K562 (cell line): ENCODE measurements around the gene TNNT1. TPM values are rescaled to one million over a fixed set of nuclear protein-coding genes. Genes with fewer than 3 reads are reported as not detected.

Source experiments
- ELF1 ChIP-seq: fragments of 200-800 bp; sonication (Bioruptor generic); IDR thresholded peaks from 2 replicates; pipeline ENCODE4 v1.6.1; 2016; ENCODE audit warnings: missing genetic modification characterization, missing compliant biosample characterization
- HMG20B ChIP-seq: fragments of 250-450 bp; sonication (Bioruptor Pico); IDR thresholded peaks from 2 replicates; pipeline ENCODE4 v1.5.0; 2021; ENCODE audit warnings: mild to moderate bottlenecking
- KDM4B ChIP-seq, 2 experiments: fragments of 450-650 bp in 1 of 2; sonication (generic) in 1 of 2; IDR thresholded peaks; 2 replicates each; pipeline ENCODE4 v1.6.1; 2016 to 2017; ENCODE audit warnings: borderline replicate concordance in 2 of 2, antibody characterized with exemption in 1 of 2, low read depth in 1 of 2, mild to moderate bottlenecking in 1 of 2
- MGA ChIP-seq: fragments of 450-650 bp; IDR thresholded peaks from 2 replicates; pipeline ENCODE4 v1.6.1; 2016; ENCODE audit warnings: mild to moderate bottlenecking, moderate library complexity
- RFX7 ChIP-seq: fragments of 250-450 bp; sonication (Bioruptor Pico); IDR thresholded peaks from 2 replicates; pipeline ENCODE4 v1.5.1; 2021; ENCODE audit warnings: mild to moderate bottlenecking
- SMAD2 ChIP-seq: fragments of 150-350 bp; IDR thresholded peaks from 2 replicates; pipeline ENCODE4 v1.6.1; 2014; ENCODE audit warnings: low read depth, mild to moderate bottlenecking, low read length
- SRSF9 ChIP-seq: fragments of 200-400 bp; formaldehyde crosslinking; IDR thresholded peaks from 2 replicates; pipeline ENCODE4 v1.6.1; 2017; ENCODE audit warnings: low read depth, low read length, borderline replicate concordance
- TGIF2 ChIP-seq: sonication (generic); formaldehyde crosslinking; IDR thresholded peaks from 2 replicates; pipeline ENCODE4 v1.8.1; 2022; ENCODE audit warnings: mild to moderate bottlenecking, missing genetic modification reagents, moderate library complexity
- ZBTB34 ChIP-seq: fragments of 250-450 bp; sonication (Bioruptor Pico); IDR thresholded peaks from 2 replicates; pipeline ENCODE4 v1.8.0; 2021; ENCODE audit warnings: mild to moderate bottlenecking, moderate library complexity
- ZNF263 ChIP-seq: sonication (generic); formaldehyde crosslinking; IDR thresholded peaks from 2 replicates; pipeline ENCODE4 v1.8.0; 2022; ENCODE audit warnings: mild to moderate bottlenecking, missing genetic modification reagents, borderline replicate concordance
- ZNF76 ChIP-seq: fragments of 250-450 bp; sonication (Bioruptor Pico); IDR thresholded peaks from 2 replicates; pipeline ENCODE4 v1.4.0; 2020; ENCODE audit warnings: mild to moderate bottlenecking, moderate library complexity, borderline replicate concordance
- polyA plus RNA-seq, 8 experiments: library from polyadenylated mRNA; depleted of rRNA in 4 of 8; stranded (reverse) in 5 of 8; unstranded in 3 of 8; fragments of >200 nt; fragmentation: Nextera tagmentation in 2 of 8; fragmentation: Illumina TruSeq in 1 of 8; extraction: Ambion mirVana in 2 of 8; extraction: Trizol in 1 of 8; gene quantifications; 2 replicates each; pipeline versions ENCODE4 v1.2.1 to v1.2.3, GENCODE V29; 2011 to 2014; ENCODE audit warnings: inconsistent platforms in 1 of 8, missing spikeins in 1 of 8
- total RNA-seq, 7 experiments: library from RNA; depleted of rRNA in 6 of 7; stranded (reverse); fragments of >200 nt in 6 of 7; fragmentation: Illumina TruSeq in 2 of 7; extraction: Trizol in 2 of 7; gene quantifications; 2 replicates each; pipeline versions ENCODE4 v1.2.1 to v1.2.3, GENCODE V29; 2011 to 2021; ENCODE audit warnings: low replicate concordance in 1 of 7
- TF ChIP-seq, protein P1 (sequence below), 2 experiments: IDR thresholded peaks; 2 replicates each; pipeline ENCODE4 v1.6.1; 2012; ENCODE audit warnings: improper control_type of control experiment in 2 of 2, low read depth in 2 of 2, low read length in 2 of 2, borderline replicate concordance in 1 of 2

Gene TNNT1
- total and polyA plus RNA-seq, 9 of the 15 experiments (the other 6 are each of a cell fraction or from before 2014, with no cell fraction given): 31.8 to 390 (median 227) TPM

DNA sequence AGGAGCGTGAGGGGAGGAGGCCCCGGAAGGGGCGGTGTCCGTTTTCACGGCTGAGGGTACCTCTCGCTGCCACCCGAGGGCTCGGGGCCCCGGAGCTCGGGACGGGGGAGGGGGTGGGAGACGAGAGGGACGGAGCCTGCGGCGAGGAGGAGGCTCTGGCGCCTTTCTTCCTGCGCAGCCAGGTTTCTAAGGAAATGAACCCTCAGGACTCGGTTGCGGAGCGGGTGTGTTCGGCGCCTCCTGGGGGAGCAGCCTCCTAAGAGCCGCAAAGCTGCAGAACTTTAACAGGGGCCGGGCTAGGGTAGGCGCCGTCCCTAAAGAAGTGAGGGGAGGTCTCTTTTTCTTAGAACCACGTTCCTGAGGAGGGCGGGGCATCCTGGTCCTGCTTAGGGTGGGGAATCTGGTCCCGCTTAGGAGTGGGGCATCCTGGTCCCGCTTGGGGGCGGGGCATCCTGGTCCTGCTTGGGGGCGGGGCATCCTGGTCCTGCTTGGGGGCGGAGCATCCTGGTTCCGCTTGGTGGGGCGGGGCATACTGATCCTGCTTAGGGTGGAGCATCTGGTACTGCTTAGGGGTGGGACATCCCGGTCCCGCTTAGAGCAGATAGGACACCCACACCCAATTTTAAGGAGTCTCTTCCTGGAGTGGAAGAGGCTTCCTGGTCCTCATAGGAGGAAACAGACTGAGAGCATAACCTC, 24.9 kb upstream of the TNNT1 start (continued):
- peak; percentile 63 for TF ChIP-seq ELF1 (tag)
- peak; percentile 26; the same call in 1 of the 2 replicates for TF ChIP-seq ZNF263
- no peak for TF ChIP-seq SRSF9
- no peak for TF ChIP-seq HMG20B
- no peak for TF ChIP-seq KDM4B (IDR thresholded peaks at IDR 0.05; ENCODE audit: borderline replicate concordance in 2 of 2, low read depth in 1 of 2)
- TF ChIP-seq RFX7 (CRISPR knock-in tag): no peak
- TF ChIP-seq SMAD2: no peak
- no peak for TF ChIP-seq ZBTB34 (CRISPR knock-in tag)
- TF ChIP-seq, protein P1, sequence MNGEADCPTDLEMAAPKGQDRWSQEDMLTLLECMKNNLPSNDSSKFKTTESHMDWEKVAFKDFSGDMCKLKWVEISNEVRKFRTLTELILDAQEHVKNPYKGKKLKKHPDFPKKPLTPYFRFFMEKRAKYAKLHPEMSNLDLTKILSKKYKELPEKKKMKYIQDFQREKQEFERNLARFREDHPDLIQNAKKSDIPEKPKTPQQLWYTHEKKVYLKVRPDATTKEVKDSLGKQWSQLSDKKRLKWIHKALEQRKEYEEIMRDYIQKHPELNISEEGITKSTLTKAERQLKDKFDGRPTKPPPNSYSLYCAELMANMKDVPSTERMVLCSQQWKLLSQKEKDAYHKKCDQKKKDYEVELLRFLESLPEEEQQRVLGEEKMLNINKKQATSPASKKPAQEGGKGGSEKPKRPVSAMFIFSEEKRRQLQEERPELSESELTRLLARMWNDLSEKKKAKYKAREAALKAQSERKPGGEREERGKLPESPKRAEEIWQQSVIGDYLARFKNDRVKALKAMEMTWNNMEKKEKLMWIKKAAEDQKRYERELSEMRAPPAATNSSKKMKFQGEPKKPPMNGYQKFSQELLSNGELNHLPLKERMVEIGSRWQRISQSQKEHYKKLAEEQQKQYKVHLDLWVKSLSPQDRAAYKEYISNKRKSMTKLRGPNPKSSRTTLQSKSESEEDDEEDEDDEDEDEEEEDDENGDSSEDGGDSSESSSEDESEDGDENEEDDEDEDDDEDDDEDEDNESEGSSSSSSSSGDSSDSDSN (IDR thresholded peaks at IDR 0.05; ENCODE audit: borderline replicate concordance in 1 of 2, low read depth in 2 of 2, low read length in 2 of 2): 0 out of 4 replicates have a peak, but pooled peaks of 1 of the 2 experiments have one; percentile 26
- TF ChIP-seq TGIF2 (CRISPR knock-in tag): no peak
- TF ChIP-seq ZNF76 (CRISPR knock-in tag): no peak
- TF ChIP-seq MGA: no peak
